Panc1 (cell line): ENCODE measurements around the gene KAT2B. TPM values are rescaled to one million over a fixed set of nuclear protein-coding genes. Genes with fewer than 3 reads are reported as not detected.

Experiments used
- ATAC-seq: fragments of 200-7000 bp; cut with Tn5 transposase; 2 replicates; pipeline ENCODE4 v1.9.1; 2020; ENCODE audit warnings: mild to moderate bottlenecking, moderate library complexity
- BruUV-seq: library from RNA; stranded (reverse); fragments of 400-500 nt; replicated peaks from 2 replicates; lab custom pipeline; 2021; lab: Mats Ljungman, UMichigan
- CTCF ChIA-PET: fragments of 300-600 bp; sonication (Branson Sonifier 250); formaldehyde crosslinking; loops from one replicate; lab custom pipeline; 2022; ENCODE audit warnings: antibody characterized with exemption; lab: Charles Lee
- POLR2A ChIA-PET: fragments of 300-600 bp; sonication (Branson Sonifier 250); formaldehyde crosslinking; loops from one replicate; lab custom pipeline; 2022; ENCODE audit warnings: antibody characterized with exemption; lab: Charles Lee
- DNase-seq: peaks from one replicate; pipeline ENCODE4 v3.0.0-alpha.2; 2010; ENCODE audit warnings: low read depth, low spot score
- H3K27ac ChIP-seq: 2 replicates; pipeline ENCODE4 v1.5.1; 2011; ENCODE audit warnings: mild to moderate bottlenecking, low read length, inconsistent platforms
- H3K27me3 ChIP-seq: fragments of 200-500 bp; sonication (Bioruptor generic); 2 replicates; pipeline ENCODE4 v1.6.0; 2014; ENCODE audit warnings: low read length, inconsistent platforms; ENCODE audit not compliant: control insufficient read depth, insufficient read depth
- H3K36me3 ChIP-seq: fragments of 200-500 bp; sonication (Bioruptor generic); 2 replicates; pipeline ENCODE4 v1.5.1; 2014; ENCODE audit warnings: inconsistent platforms, mild to moderate bottlenecking, low read length, moderate library complexity; ENCODE audit not compliant: control insufficient read depth, insufficient read depth
- H3K4me1 ChIP-seq: 2 replicates; pipeline ENCODE4 v1.5.1; 2011; ENCODE audit warnings: inconsistent platforms, mild to moderate bottlenecking, low read length, moderate library complexity; ENCODE audit not compliant: control insufficient read depth, insufficient read depth
- H3K4me3 ChIP-seq, 2 experiments: 2 replicates each; pipeline ENCODE4 v1.5.1; 2011 to 2012; ENCODE audit warnings: low read depth in 2 of 2, low read length in 2 of 2, mild to moderate bottlenecking in 2 of 2, inconsistent platforms in 1 of 2, moderate library complexity in 1 of 2
- H3K9me3 ChIP-seq: fragments of 200-500 bp; sonication (Bioruptor generic); 2 replicates; pipeline ENCODE4 v1.5.1; 2014; ENCODE audit warnings: low read depth, mild to moderate bottlenecking, inconsistent platforms, low read length, moderate library complexity; ENCODE audit not compliant: control insufficient read depth, insufficient read depth
- POLR2AphosphoS5 ChIP-seq: IDR thresholded peaks from 2 replicates; pipeline ENCODE4 v1.6.1; 2012; ENCODE audit warnings: mild to moderate bottlenecking, low read depth, low read length, moderate library complexity
- SIN3A ChIP-seq: IDR thresholded peaks from 2 replicates; pipeline ENCODE4 v1.6.1; 2012; ENCODE audit warnings: low read depth, mild to moderate bottlenecking, low read length, moderate library complexity, borderline replicate concordance; ENCODE audit not compliant: insufficient read depth
- TCF7L2 ChIP-seq: IDR thresholded peaks from 2 replicates; pipeline ENCODE4 v1.6.1; 2011; ENCODE audit warnings: mild to moderate bottlenecking, low read depth, low read length, inconsistent platforms
- in situ Hi-C: cut with HindIII; loops from 2 replicates; pipeline ENCODE4 v1.10.0; 2016; ENCODE audit warnings: low sequenced_read_pairs, low pct_unique_long_range_greater_than_20kb
- intact Hi-C: fragments of 100-400 bp; cut with micrococcal nuclease; formaldehyde crosslinking; loops from one replicate; pipeline ENCODE4 v1.10.0; 2022; ENCODE audit not compliant: unreplicated experiment
- total RNA-seq: library from RNA; stranded (reverse); gene quantifications from one replicate; pipeline ENCODE4 v1.2.1, GENCODE V29; 2021; ENCODE audit not compliant: unreplicated experiment
- TF ChIP-seq, protein P1 (sequence below), 2 experiments: IDR thresholded peaks; 2 replicates each; pipeline ENCODE4 v1.6.1; 2011 to 2012; ENCODE audit warnings: low read depth in 2 of 2, control low read depth in 1 of 2, low read length in 1 of 2, mild to moderate bottlenecking in 1 of 2, moderate library complexity in 1 of 2; ENCODE audit not compliant: insufficient read depth in 1 of 2
- TF ChIP-seq, protein P2 (sequence below): fragments of 450-650 bp; IDR thresholded peaks from 2 replicates; pipeline ENCODE4 v1.5.1; 2017; ENCODE audit warnings: mild to moderate bottlenecking

KAT2B gene
- total RNA-seq, 1 experiment from 2014 or later: 16.4 TPM

DNA sequence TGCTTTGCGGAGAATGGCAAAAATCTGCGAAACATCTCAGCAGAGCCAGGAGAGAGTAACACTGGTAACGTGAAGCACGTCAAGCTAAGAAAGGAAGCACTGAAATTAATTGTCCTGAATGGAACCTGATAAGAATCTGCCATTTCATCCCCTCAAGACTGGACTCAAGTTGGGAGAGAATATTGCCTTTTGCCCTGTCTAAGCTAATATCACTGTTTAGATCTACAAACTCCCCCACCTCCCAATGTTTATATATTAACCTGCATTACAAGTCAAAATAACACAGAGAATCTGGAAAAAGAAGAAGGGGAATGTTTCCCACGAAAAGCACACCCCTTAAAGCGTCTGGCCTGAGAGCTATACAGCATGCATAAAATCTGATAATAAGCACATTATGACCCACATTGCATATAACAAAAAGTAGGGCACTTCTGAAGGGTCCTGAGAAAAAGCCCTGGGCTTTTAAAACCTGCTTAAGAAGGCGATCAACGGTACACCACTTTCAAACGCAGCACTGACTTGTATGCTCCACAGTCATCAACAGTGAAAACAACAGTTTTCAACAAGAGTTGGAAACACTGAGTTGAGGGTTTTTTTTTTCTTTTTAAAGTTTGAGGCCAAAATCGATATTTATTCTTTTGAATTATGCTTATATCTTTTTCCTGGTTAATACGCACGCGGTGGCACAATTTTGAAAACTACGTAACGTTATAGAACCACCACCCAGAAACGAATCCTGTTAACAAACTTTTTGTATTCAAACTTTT, 1.4 kb upstream of the KAT2B start:
- ATAC-seq (no peak), DNase-seq (no peak)
- Histone ChIP-seq H3K27ac (peak overlapping the region; percentile 63; the same call in 1 of the 2 replicates), H3K4me3 (peak overlapping the region; percentile 59 to 60; a peak in 3 of 4 replicates), H3K9me3 (no peaks in the 10 kb centered on the region), H3K27me3 (no peaks in the 10 kb centered on the region), H3K36me3 (no peaks in the 10 kb centered on the region), H3K4me1 (peaks cover 11% of the 10 kb centered on the region)
- ChIA-PET POLR2A (interaction anchor here (0.6 kb wide), 1 partner anchor 27 kb away, joined by 4 read pairs; no protein-coding TSS in a partner anchor), CTCF (no interaction called here)
- intact Hi-C loops (no loop called here), in situ Hi-C loops (no loop called here)
- no TSS peak for BruUV-seq
- no peak for TF ChIP-seq POLR2AphosphoS5
- TF ChIP-seq, protein P1, sequence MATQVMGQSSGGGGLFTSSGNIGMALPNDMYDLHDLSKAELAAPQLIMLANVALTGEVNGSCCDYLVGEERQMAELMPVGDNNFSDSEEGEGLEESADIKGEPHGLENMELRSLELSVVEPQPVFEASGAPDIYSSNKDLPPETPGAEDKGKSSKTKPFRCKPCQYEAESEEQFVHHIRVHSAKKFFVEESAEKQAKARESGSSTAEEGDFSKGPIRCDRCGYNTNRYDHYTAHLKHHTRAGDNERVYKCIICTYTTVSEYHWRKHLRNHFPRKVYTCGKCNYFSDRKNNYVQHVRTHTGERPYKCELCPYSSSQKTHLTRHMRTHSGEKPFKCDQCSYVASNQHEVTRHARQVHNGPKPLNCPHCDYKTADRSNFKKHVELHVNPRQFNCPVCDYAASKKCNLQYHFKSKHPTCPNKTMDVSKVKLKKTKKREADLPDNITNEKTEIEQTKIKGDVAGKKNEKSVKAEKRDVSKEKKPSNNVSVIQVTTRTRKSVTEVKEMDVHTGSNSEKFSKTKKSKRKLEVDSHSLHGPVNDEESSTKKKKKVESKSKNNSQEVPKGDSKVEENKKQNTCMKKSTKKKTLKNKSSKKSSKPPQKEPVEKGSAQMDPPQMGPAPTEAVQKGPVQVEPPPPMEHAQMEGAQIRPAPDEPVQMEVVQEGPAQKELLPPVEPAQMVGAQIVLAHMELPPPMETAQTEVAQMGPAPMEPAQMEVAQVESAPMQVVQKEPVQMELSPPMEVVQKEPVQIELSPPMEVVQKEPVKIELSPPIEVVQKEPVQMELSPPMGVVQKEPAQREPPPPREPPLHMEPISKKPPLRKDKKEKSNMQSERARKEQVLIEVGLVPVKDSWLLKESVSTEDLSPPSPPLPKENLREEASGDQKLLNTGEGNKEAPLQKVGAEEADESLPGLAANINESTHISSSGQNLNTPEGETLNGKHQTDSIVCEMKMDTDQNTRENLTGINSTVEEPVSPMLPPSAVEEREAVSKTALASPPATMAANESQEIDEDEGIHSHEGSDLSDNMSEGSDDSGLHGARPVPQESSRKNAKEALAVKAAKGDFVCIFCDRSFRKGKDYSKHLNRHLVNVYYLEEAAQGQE (IDR thresholded peaks at IDR 0.05; ENCODE audit: insufficient read depth in 1 of 2, low read depth in 2 of 2, low read length in 1 of 2): no peak
- TF ChIP-seq SIN3A: no peak
- TF ChIP-seq TCF7L2: no peak
- TF ChIP-seq, protein P2, sequence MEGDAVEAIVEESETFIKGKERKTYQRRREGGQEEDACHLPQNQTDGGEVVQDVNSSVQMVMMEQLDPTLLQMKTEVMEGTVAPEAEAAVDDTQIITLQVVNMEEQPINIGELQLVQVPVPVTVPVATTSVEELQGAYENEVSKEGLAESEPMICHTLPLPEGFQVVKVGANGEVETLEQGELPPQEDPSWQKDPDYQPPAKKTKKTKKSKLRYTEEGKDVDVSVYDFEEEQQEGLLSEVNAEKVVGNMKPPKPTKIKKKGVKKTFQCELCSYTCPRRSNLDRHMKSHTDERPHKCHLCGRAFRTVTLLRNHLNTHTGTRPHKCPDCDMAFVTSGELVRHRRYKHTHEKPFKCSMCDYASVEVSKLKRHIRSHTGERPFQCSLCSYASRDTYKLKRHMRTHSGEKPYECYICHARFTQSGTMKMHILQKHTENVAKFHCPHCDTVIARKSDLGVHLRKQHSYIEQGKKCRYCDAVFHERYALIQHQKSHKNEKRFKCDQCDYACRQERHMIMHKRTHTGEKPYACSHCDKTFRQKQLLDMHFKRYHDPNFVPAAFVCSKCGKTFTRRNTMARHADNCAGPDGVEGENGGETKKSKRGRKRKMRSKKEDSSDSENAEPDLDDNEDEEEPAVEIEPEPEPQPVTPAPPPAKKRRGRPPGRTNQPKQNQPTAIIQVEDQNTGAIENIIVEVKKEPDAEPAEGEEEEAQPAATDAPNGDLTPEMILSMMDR: no peak

DNA sequence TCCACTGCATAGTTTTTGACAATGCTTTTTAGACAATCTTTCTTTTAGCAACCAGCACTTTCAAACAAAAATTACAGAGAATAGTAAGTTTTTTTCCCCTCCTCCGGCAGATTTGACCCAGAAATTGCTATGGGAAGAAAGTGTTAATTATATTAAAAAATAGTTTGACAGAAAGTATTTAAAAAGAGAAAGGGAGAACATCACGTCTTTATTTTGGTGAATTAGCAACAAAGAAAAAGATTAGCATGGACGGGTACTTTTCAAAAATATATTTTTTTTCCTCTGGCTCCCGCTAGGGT, 831 bp upstream of the KAT2B start:
- Histone ChIP-seq H3K4me1 (peaks cover 11% of the 10 kb centered on the region), H3K4me3 (peak overlapping the region; percentile 59 to 60), H3K27me3 (no peaks in the 10 kb centered on the region), H3K9me3 (no peaks in the 10 kb centered on the region), H3K36me3 (no peaks in the 10 kb centered on the region), H3K27ac (peak overlapping the region; percentile 63; the same call in 1 of the 2 replicates)
- intact Hi-C loops: no loop called here
- BruUV-seq: no TSS peak
- DNase-seq: no peak
- in situ Hi-C loops: no loop called here
- ATAC-seq: no peak
- TF ChIP-seq, protein P1 (IDR thresholded peaks at IDR 0.05; ENCODE audit: insufficient read depth in 1 of 2, low read depth in 2 of 2, low read length in 1 of 2): no peak
- TF ChIP-seq SIN3A (no peak), POLR2AphosphoS5 (no peak), TCF7L2 (no peak)
- TF ChIP-seq, protein P2: no peak
- ChIA-PET CTCF (no interaction called here), POLR2A (interaction anchor here (0.6 kb wide), 1 partner anchor 26 kb away, joined by 4 read pairs; no protein-coding TSS in a partner anchor)
